Naive thymus-derived CD4-positive, alpha-beta T cell (primary cell): ENCODE results near the gene TSPAN13. TPM values are rescaled to one million over a fixed set of nuclear protein-coding genes. Genes with fewer than 3 reads are reported as not detected.
"Not testable (repeated sequence)": the region's sequence is repeated elsewhere in the genome, so short reads cannot be mapped to it uniquely, and the experiment has no call there.

Experiments used
- ATAC-seq: fragments of 150-1000 bp; cut with Tn5 transposase; 2 replicates; pipeline ENCODE4 v1.10.0; 2021; ENCODE audit warnings: mild to moderate bottlenecking, moderate library complexity
- CTCF ChIA-PET: fragments of 350-600 bp; sonication (Branson Sonifier 250); formaldehyde crosslinking; loops from one replicate; lab custom pipeline; 2021; ENCODE audit warnings: antibody characterized with exemption; lab: Charles Lee
- POLR2A ChIA-PET: fragments of 350-600 bp; sonication (Branson Sonifier 250); formaldehyde crosslinking; loops from one replicate; lab custom pipeline; 2021; ENCODE audit warnings: antibody characterized with exemption, inconsistent platforms; lab: Charles Lee
- DNase-seq, 9 donors: peaks; one replicate each; pipeline versions ENCODE4 v3.0.0 to v3.0.0-alpha.2; 2020 to 2022; ENCODE audit warnings: mixed read lengths in 1 of 9
- H3K27ac ChIP-seq: one replicate; pipeline ENCODE4 v1.7.0; 2013; ENCODE audit warnings: mild to moderate bottlenecking, low read depth, low read length, moderate library complexity
- H3K27me3 ChIP-seq, 2 donors: one replicate each; pipeline ENCODE4 v1.7.0; 2013; ENCODE audit warnings: low read length in 2 of 2, mild to moderate bottlenecking in 2 of 2, moderate library complexity in 2 of 2; ENCODE audit not compliant: control insufficient read depth in 2 of 2, insufficient read depth in 2 of 2
- H3K36me3 ChIP-seq, 3 experiments: 1 replicate in 2 of 3; 2 replicates in 1 of 3; pipeline ENCODE4 v1.7.0; 2013; ENCODE audit warnings: low read length in 3 of 3, mild to moderate bottlenecking in 3 of 3, moderate library complexity in 1 of 3; ENCODE audit not compliant: insufficient read depth in 3 of 3, control insufficient read depth in 2 of 3
- H3K4me1 ChIP-seq, 2 donors: one replicate each; pipeline ENCODE4 v1.7.0; 2013; ENCODE audit warnings: low read length in 2 of 2, mild to moderate bottlenecking in 2 of 2, moderate library complexity in 1 of 2; ENCODE audit not compliant: control insufficient read depth in 2 of 2, insufficient read depth in 2 of 2
- H3K4me3 ChIP-seq: 2 replicates; pipeline ENCODE4 v1.7.0; 2013; ENCODE audit warnings: mild to moderate bottlenecking, low read length
- H3K9me3 ChIP-seq, 3 experiments: 1 replicate in 2 of 3; 2 replicates in 1 of 3; pipeline ENCODE4 v1.7.0; 2013; ENCODE audit warnings: low read length in 3 of 3; ENCODE audit not compliant: control insufficient read depth in 2 of 3
- H3K27ac Mint-ChIP-seq, 9 donors: one replicate each; pipeline ENCODE4 v1.8.0; 2020 to 2022; ENCODE audit warnings: mixed read lengths in 9 of 9, mild to moderate bottlenecking in 8 of 9, moderate library complexity in 5 of 9, inconsistent platforms in 2 of 9
- H3K27me3 Mint-ChIP-seq, 5 donors: one replicate each; pipeline ENCODE4 v1.8.0; 2021 to 2022; ENCODE audit warnings: mixed read lengths in 5 of 5, mild to moderate bottlenecking in 1 of 5
- H3K36me3 Mint-ChIP-seq, 5 donors: one replicate each; pipeline ENCODE4 v1.8.0; 2020 to 2022; ENCODE audit warnings: mixed read lengths in 5 of 5, mild to moderate bottlenecking in 3 of 5, inconsistent platforms in 1 of 5
- H3K4me1 Mint-ChIP-seq, 7 donors: one replicate each; pipeline ENCODE4 v1.8.0; 2020 to 2022; ENCODE audit warnings: mixed read lengths in 7 of 7, mild to moderate bottlenecking in 3 of 7, inconsistent platforms in 1 of 7
- H3K4me3 Mint-ChIP-seq, 10 donors: one replicate each; pipeline ENCODE4 v1.8.0; 2020 to 2022; ENCODE audit warnings: mild to moderate bottlenecking in 10 of 10, mixed read lengths in 10 of 10, moderate library complexity in 6 of 10, inconsistent platforms in 2 of 10
- H3K9me3 Mint-ChIP-seq, 11 donors: one replicate each; pipeline ENCODE4 v1.8.0; 2020 to 2022; ENCODE audit warnings: mixed read lengths in 11 of 11, mild to moderate bottlenecking in 4 of 11, inconsistent platforms in 1 of 11, moderate library complexity in 1 of 11
- intact Hi-C, 2 donors: fragments of 100-400 bp; cut with micrococcal nuclease; formaldehyde crosslinking; loops; one replicate each; pipeline ENCODE4 v1.15.1; 2023
- polyA plus RNA-seq, 2 donors: library from polyadenylated mRNA; unstranded; fragments of 300-500 nt; fragmentation: Illumina TruSeq; gene quantifications; one replicate each; pipeline ENCODE4 v1.2.3, GENCODE V29; 2021
- total RNA-seq, 6 experiments: library from RNA in 5 of 6; stranded (reverse) in 5 of 6; gene quantifications; 1 replicate in 5 of 6; 2 replicates in 1 of 6; pipeline ENCODE4 v1.2.3 and lab custom pipeline; 2021 to 2026

The TSPAN13 gene
- total and polyA plus RNA-seq, 7 experiments from 2014 or later = 0.17 to 2.5 (median 0.53) TPM; not detected in 3

DNA sequence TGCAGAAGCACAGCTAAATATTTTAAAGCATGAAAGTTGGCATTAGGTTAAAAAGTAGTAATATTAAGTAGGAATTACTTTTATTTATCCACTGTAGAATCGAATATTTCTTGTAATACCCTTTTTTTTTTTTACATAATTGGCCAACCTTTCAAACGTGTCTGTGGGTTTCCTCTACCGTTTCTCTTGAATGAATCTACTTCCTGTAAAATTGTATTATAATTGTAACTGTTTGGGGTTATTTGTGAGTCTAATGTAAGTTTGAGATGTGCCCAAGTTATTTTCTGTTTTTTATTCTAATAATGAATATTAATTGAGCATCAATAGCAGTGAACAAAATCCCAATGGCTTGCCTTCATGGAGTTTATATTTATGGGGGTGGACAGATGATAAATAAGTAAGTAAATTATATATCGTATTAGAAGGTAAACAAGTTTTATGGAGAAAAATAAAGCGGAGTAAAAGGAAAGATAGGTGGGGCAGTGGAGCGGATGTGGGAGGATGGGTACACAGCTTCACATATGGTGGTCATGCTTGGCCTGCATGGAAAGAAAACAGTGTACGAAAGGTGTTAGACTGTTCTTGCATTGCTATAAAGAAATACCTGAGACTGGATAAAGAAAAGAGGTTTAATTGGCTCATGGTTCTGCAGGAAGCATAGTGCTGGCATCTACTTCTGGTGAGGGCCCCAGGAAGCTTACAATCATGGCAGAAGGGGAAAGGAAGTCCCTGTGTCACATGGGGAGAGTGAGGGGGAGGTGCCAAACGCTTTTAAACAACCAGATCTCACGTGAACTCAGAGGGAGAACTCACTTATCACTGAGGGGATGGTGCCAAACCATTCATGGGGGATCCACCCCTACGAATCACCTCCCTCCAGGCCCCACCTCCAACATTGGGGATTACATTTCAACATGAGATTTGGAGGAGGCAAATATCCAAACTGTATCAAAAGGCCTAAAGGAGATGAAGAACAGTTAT is 5.4 kb downstream of the TSPAN13 start:
- peaks cover 3 to 8% of the 10 kb centered on the region in 2 donors for H3K27me3 ChIP-seq
- H3K9me3 ChIP-seq = no peaks in the 10 kb centered on the region
- no peaks in the 10 kb centered on the region for H3K36me3 ChIP-seq
- Mint-ChIP-seq H3K4me3 (no peak overlapping the region), H3K27ac (no peak overlapping the region), H3K27me3 (peaks cover 23 to 40% (median 30%) of the 10 kb centered on the region in 5 donors), H3K36me3 (no peaks in the 10 kb centered on the region), H3K9me3 (peaks cover 0 to 6% (median 0%) of the 10 kb centered on the region in 11 donors), H3K4me1 (peaks cover 7 to 15% (median 11%) of the 10 kb centered on the region in 7 donors)
- H3K4me3 ChIP-seq = no peak overlapping the region
- H3K4me1 ChIP-seq = peaks cover 0 to 5% of the 10 kb centered on the region in 2 donors
- CTCF ChIA-PET = interaction anchor here (0.7 kb wide), 1 partner anchor 88 kb away, joined by 3 read pairs; no protein-coding TSS in a partner anchor
- POLR2A ChIA-PET = no interaction called here
- ATAC-seq = no peak
- H3K27ac ChIP-seq = no peak overlapping the region
- intact Hi-C loops = no loop called here
- DNase-seq = no peak

DNA sequence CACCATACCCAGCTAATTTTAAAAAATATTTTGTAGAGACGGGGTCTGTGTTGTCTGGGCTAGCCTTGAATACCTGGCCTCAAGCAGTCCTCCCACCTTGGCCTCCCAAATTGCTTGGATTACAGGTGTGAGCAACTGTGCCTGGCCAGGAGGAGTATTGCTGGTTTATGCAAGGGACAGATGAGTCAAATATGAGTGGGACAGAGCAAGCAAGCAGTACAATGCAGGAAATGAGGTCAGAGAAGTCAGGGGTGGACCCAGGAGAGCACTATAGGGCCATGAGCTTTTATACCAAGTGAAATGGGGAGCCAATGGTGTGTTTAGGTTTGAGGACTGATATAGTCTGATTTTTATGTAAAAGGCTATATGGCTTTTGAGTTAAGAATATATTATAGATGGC is 6.3 kb downstream of the TSPAN13 start:
- ChIA-PET POLR2A (no interaction called here), CTCF (no interaction called here)
- Histone ChIP-seq H3K27ac (no peak overlapping the region), H3K36me3 (no peaks in the 10 kb centered on the region), H3K4me1 (no peaks in the 10 kb centered on the region), H3K4me3 (no peak overlapping the region), H3K9me3 (no peaks in the 10 kb centered on the region), H3K27me3 (peaks cover 0 to 3% of the 10 kb centered on the region in 2 donors)
- ATAC-seq = no peak
- H3K4me3 Mint-ChIP-seq = no peak overlapping the region
- no peak for DNase-seq
- H3K4me1 Mint-ChIP-seq = peaks cover 0 to 5% (median 3%) of the 10 kb centered on the region in 7 donors
- peaks cover 14 to 33% (median 22%) of the 10 kb centered on the region in 5 donors for H3K27me3 Mint-ChIP-seq
- H3K9me3 Mint-ChIP-seq = peaks cover 0 to 6% (median 0%) of the 10 kb centered on the region in 11 donors
- no peak overlapping the region for H3K27ac Mint-ChIP-seq
- H3K36me3 Mint-ChIP-seq = no peaks in the 10 kb centered on the region
- intact Hi-C loops = no loop called here

DNA sequence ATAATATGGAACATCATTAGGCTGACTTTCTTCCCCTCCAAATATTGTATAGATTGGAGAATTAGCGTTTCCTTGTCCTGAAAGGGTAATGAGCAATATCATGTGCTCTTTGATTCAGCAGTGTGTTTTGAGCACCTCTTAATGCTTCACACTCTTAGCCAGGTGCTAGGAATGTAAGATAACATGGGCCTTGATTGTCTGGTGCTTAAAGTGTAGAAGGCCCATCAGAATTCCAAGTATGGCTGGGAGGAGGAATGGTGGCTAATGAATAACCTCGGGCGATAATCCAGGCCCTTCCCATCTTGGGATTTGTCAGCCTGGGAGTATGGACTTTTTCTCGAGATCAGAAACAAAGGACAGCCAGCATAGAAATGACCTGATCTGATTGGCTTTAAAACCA is 8.6 kb downstream of the TSPAN13 start:
- Mint-ChIP-seq H3K4me3 (no peak overlapping the region), H3K27ac (no peak overlapping the region), H3K9me3 (peaks cover 0 to 6% (median 0%) of the 10 kb centered on the region in 11 donors), H3K27me3 (peaks cover under 1 to 10% (median 4%) of the 10 kb centered on the region in 5 donors), H3K4me1 (peaks cover 0 to 4% (median 0%) of the 10 kb centered on the region in 7 donors), H3K36me3 (no peaks in the 10 kb centered on the region)
- CTCF ChIA-PET = no interaction called here
- H3K27me3 ChIP-seq = peaks cover 0 to under 1% of the 10 kb centered on the region in 2 donors
- no peak for DNase-seq
- no peak overlapping the region for H3K4me3 ChIP-seq
- H3K9me3 ChIP-seq = no peaks in the 10 kb centered on the region
- H3K27ac ChIP-seq = no peak overlapping the region
- intact Hi-C loops = no loop called here
- POLR2A ChIA-PET = no interaction called here
- ATAC-seq = no peak
- no peaks in the 10 kb centered on the region for H3K4me1 ChIP-seq
- H3K36me3 ChIP-seq = no peaks in the 10 kb centered on the region

DNA sequence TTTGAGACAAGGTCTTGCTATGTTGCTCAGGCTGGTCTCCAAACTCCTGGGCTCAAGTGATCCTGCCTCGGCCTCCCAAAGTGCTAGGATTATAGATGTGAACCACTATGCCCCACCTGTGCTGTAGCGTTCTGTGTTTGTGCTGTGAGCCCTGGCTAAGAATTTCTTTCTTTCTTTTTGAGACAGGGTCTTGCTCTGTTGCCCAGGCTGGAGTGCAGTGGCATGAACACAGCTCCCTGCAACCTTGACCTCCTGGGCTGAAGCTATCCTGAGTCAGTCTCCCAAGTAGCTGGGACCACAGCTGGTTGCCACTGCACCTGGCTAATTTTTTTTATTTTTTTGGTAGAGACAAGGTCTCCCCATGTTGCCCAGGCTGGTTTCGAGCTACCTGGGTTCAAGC is 11.4 kb downstream of the TSPAN13 start:
- H3K9me3 Mint-ChIP-seq = peaks cover 0 to 6% (median 0%) of the 10 kb centered on the region in 11 donors
- no peak overlapping the region for H3K27ac Mint-ChIP-seq
- no peaks in the 10 kb centered on the region for H3K4me1 Mint-ChIP-seq
- no peak overlapping the region for H3K4me3 Mint-ChIP-seq
- no peaks in the 10 kb centered on the region for H3K36me3 Mint-ChIP-seq
- Histone ChIP-seq H3K4me3 (no peak overlapping the region), H3K9me3 (no peaks in the 10 kb centered on the region), H3K36me3 (no peaks in the 10 kb centered on the region), H3K4me1 (no peaks in the 10 kb centered on the region), H3K27me3 (no peaks in the 10 kb centered on the region), H3K27ac (no peak overlapping the region)
- DNase-seq (no peak), ATAC-seq (no peak)
- ChIA-PET CTCF (no interaction called here), POLR2A (no interaction called here)
- intact Hi-C loops = no loop called here
- H3K27me3 Mint-ChIP-seq = peaks cover 0 to 4% (median 0%) of the 10 kb centered on the region in 5 donors

DNA sequence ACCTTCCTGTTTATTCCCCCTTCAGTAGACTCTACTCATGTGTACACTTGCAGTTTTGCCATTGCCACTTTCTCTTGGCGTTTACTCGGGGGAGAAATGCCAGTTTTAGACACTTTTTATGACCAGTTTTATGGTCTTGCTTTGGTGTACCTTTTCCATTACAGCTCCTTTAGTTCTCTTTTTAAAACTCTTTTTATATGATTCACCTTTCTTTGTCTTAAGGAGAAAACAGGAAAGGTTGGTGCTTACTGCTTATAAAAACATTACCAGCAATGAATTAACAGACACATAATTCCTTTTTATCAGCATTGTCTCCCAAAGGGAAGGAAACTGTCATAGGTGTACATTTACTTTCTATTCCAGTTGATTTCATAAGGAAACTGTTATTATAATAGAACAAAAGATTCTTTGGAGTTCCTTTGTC is 11.9 kb downstream of the TSPAN13 start:
- intact Hi-C loops = no loop called here
- ChIA-PET POLR2A (no interaction called here), CTCF (no interaction called here)
- DNase-seq (no peak), ATAC-seq (no peak)
- no peak overlapping the region for H3K4me3 ChIP-seq
- H3K27me3 ChIP-seq = no peaks in the 10 kb centered on the region
- H3K36me3 ChIP-seq = no peaks in the 10 kb centered on the region
- Mint-ChIP-seq H3K27me3 (peaks cover 2 to 3% (median 2%) of the 10 kb centered on the region in 5 donors), H3K4me1 (no peaks in the 10 kb centered on the region), H3K9me3 (peaks cover 0 to under 1% (median 0%) of the 10 kb centered on the region in 11 donors), H3K27ac (no peak overlapping the region), H3K36me3 (no peaks in the 10 kb centered on the region), H3K4me3 (no peak overlapping the region)
- H3K9me3 ChIP-seq = no peaks in the 10 kb centered on the region
- H3K27ac ChIP-seq = no peak overlapping the region
- H3K4me1 ChIP-seq = no peaks in the 10 kb centered on the region

DNA sequence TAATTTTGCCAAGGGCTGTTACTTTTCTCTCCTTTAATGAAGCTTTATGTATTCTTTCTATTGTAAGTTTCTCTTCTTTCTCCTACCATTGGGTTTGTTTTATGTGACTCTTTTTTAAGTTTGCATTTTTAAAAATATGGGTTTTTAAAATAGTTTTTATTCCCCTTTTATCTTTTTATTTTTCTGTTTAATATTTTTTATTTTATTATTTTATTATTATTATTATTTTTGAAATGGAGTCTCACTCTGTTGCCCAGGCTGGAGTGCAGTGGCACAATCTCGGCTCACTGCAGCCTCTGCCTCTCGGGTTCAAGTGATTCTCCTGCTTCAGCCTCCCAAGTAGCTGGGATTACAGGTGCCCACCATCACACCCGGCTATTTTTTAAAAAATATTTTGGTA is 16.4 kb downstream of the TSPAN13 start:
- H3K9me3 Mint-ChIP-seq, CTCF ChIA-PET, H3K27ac Mint-ChIP-seq, H3K36me3 ChIP-seq, H3K4me3 Mint-ChIP-seq, H3K27ac ChIP-seq, POLR2A ChIA-PET, DNase-seq, H3K4me3 ChIP-seq, intact Hi-C loops, ATAC-seq, H3K27me3 ChIP-seq, H3K9me3 ChIP-seq, H3K4me1 Mint-ChIP-seq, H3K36me3 Mint-ChIP-seq, H3K4me1 ChIP-seq: not testable (repeated sequence)
- H3K27me3 Mint-ChIP-seq = peaks cover 3 to 11% (median 11%) of the 10 kb centered on the region in 5 donors
